Measurements from ENCODE around the gene PEX5L. TPM values are rescaled to one million over a fixed set of nuclear protein-coding genes. Genes with fewer than 3 reads are reported as not detected.

PEX5L gene
- total RNA-seq, 1 donor: under 0.01 TPM

GRCh38 chr3:179961071-179961702 is 75.5 kb downstream of the PEX5L start:
- no peak for TF ChIP-seq CTCF (IDR thresholded peaks at IDR 0.05; ENCODE audit: insufficient read depth, low read depth, low read length)
- DNase-seq (ENCODE audit: low read depth): no peak
- H3K4me3 ChIP-seq (ENCODE audit: low read depth, low read length): no peak overlapping the region

- no peak overlapping the region for H3K4me3 ChIP-seq (ENCODE audit: low read depth, low read length)
- TF ChIP-seq CTCF (IDR thresholded peaks at IDR 0.05; ENCODE audit: insufficient read depth, low read depth, low read length): no peak
- no peak for DNase-seq (ENCODE audit: low read depth)
Measured at GRCh38 chr3:179958759-179959158, 78.0 kb downstream of the PEX5L start.

- TF ChIP-seq CTCF (IDR thresholded peaks at IDR 0.05; ENCODE audit: insufficient read depth, low read depth, low read length): no peak
- no peak overlapping the region for H3K4me3 ChIP-seq (ENCODE audit: low read depth, low read length)
- no peak for DNase-seq (ENCODE audit: low read depth)
Measured at GRCh38 chr3:179958143-179958542, 78.6 kb downstream of the PEX5L start.

GRCh38 chr3:179957264-179957845 is 79.4 kb downstream of the PEX5L start:
- no peak overlapping the region for H3K4me3 ChIP-seq (ENCODE audit: low read depth, low read length)
- no peak for DNase-seq (ENCODE audit: low read depth)
- no peak for TF ChIP-seq CTCF (IDR thresholded peaks at IDR 0.05; ENCODE audit: insufficient read depth, low read depth, low read length)

GRCh38 chr3:179956416-179956830 is 80.3 kb downstream of the PEX5L start:
- DNase-seq (ENCODE audit: low read depth): no peak
- H3K4me3 ChIP-seq (ENCODE audit: low read depth, low read length): no peak overlapping the region
- no peak for TF ChIP-seq CTCF (IDR thresholded peaks at IDR 0.05; ENCODE audit: insufficient read depth, low read depth, low read length)

- TF ChIP-seq CTCF (IDR thresholded peaks at IDR 0.05; ENCODE audit: insufficient read depth, low read depth, low read length): no peak
- DNase-seq (ENCODE audit: low read depth): no peak
Measured at GRCh38 chr3:179955809-179956208, 80.9 kb downstream of the PEX5L start.

GRCh38 chr3:179955286-179955685 is 81.5 kb downstream of the PEX5L start:
- DNase-seq (ENCODE audit: low read depth): no peak
- no peak for TF ChIP-seq CTCF (IDR thresholded peaks at IDR 0.05; ENCODE audit: insufficient read depth, low read depth, low read length)
- H3K4me3 ChIP-seq (ENCODE audit: low read depth, low read length): no peak overlapping the region

More at GRCh38 chr3:179955809-179956208, 80.9 kb downstream of the PEX5L start:
- no peak overlapping the region for H3K4me3 ChIP-seq (ENCODE audit: low read depth, low read length)
